HG03432 (cell line): Measurements from ENCODE around the gene SERF1A.
A peak's percentile ranks its signal among the peaks of the same experiment; 100 is the strongest.
"Not testable (repeated sequence)": the region's sequence is repeated elsewhere in the genome, so short reads cannot be mapped to it uniquely, and the experiment has no call there.

ENCODE experiments used
- ATAC-seq: cut with Tn5 transposase; IDR thresholded peaks from one replicate; pipeline ENCODE4 v1.9.1; 2021; ENCODE audit warnings: mild to moderate bottlenecking, moderate library complexity; ENCODE audit not compliant: unreplicated experiment

Gene SERF1A

GRCh38 chr5:70900533-70901271 is at the start of gene SERF1A:
SERF1A (plus strand) TSS chr5:70900669; CDS start chr5:70900870, 201 bp downstream.
- peak; percentile 92 for ATAC-seq

DNA sequence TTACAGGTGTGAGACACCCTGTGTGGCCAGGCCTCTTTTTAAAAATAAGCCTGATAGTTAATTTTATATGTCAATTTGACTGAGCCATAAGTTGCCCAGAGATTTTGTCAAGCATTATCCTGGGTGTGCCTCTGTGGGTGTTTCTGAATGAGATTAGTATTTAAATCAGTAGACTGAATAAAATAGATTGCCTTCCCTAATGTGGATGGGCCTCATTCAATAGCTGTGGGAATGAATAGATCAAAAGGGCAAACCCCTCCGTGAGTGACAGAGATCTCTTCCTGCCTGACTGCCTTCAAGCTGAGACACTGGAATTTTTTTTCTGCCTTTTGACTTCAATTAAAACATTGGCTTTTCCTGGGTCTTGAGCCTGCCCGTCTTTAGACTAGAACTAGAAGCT is 33.7 kb upstream of the SERF1A start:
- not testable (repeated sequence) for ATAC-seq

- not testable (repeated sequence) for ATAC-seq
These were observed 29.8 kb upstream of the SERF1A start for GRCh38 chr5:70870626-70871025.

DNA sequence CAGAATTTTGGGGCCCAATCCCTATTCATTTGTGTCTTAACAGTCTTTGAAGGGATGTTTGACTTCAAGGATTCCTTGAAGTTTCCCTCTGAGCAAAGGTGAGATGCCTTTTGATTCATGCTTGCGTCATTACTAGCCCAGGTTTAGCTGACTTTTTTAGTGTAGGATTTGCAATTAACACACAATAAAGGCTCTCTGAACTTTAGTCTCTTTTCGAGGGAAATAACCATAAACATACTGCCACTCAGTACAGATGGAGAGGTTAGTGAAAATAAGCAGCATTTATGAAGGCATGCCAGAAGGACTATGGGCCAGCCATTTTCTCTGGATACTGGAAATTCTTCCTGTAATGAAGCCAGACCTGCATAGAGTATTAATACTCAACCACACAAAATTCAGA is 4.4 kb upstream of the SERF1A start:
- not testable (repeated sequence) for ATAC-seq

GRCh38 chr5:70901272-70901571 is 753 bp downstream of the SERF1A start:
- ATAC-seq: peak; percentile 29

DNA sequence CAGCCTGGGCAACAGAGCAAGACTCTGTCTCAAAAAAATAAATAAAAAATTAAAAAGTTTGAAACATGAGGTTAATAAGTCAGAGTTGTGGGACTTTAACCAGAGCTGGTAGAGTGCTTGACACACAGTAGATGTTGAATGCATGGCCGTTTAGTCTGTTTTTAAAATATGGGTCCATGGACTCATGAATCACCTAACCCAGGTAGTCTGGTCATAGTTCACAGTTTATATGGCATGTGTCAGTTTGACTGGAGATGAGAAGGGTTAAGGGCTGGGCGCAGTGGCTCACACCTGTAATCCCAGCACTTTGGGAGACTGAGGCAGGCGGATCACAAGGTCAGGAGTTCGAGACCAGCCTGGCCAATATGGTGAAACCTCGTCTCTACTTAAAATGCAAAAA is 6.2 kb downstream of the SERF1A start:
- ATAC-seq: not testable (repeated sequence)

GRCh38 chr5:70916829-70917228 is 16.4 kb downstream of the SERF1A start:
- ATAC-seq: not testable (repeated sequence)

- ATAC-seq: not testable (repeated sequence)
These were observed 24.7 kb downstream of the SERF1A start for GRCh38 chr5:70925211-70925562.

DNA sequence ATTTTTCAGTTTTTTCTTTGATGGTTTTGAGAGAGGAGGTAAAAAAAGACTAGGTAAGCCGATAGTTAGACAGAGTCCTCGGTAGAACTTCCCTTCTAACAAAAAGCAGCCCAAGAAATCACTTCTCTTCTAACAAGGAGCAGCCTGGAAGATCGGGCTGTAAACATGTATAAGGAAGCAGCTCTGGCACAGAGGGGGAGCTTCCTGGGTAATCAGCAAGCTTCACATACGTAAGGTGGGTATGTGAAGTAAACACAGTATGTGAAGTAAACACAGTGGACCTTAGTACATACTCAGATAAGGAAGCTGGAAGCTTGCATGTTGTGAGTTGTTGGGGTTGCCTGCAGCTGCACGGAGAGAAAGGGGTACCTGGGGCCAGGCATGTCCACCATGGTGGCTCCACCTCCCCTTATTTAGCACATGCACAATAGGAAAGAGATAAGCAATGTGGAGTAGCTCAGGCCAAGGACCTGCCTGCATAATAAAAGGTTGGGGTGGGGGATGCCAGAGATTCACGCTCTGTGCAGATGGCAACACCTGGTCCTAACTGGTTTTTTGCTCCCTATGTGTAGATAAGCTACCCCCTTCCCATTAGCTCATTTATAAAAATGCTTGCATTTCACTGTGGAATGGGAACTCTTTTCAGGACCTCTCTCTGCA is 31.4 kb downstream of the SERF1A start:
- ATAC-seq: not testable (repeated sequence)

GRCh38 chr5:70932560-70932959 is 32.1 kb downstream of the SERF1A start:
- ATAC-seq: not testable (repeated sequence)

GRCh38 chr5:70953068-70953467 is 52.6 kb downstream of the SERF1A start:
- ATAC-seq: not testable (repeated sequence)
